Stimulated activated CD4-positive, alpha-beta T cell treated with anti-CD3 and anti-CD28 coated beads, Interleukin-1b, Interleukin-23, amount 100 ng/mL, for 1 hour (primary cell): ENCODE data around the gene BMPR1B.

Experiments
- DNase-seq, 2 donors: peaks; one replicate each; pipeline ENCODE4 v3.0.0-alpha.2; 2020; ENCODE audit warnings: low read depth in 2 of 2

Gene BMPR1B

GRCh38 chr4:94960708-94961107 lies 203.0 kb downstream of the BMPR1B start:
- DNase-seq, result no peak

GRCh38 chr4:94961420-94961819 lies 203.7 kb downstream of the BMPR1B start:
- no peak for DNase-seq

GRCh38 chr4:94962484-94962883 lies 204.7 kb downstream of the BMPR1B start:
- DNase-seq, result no peak

DNA sequence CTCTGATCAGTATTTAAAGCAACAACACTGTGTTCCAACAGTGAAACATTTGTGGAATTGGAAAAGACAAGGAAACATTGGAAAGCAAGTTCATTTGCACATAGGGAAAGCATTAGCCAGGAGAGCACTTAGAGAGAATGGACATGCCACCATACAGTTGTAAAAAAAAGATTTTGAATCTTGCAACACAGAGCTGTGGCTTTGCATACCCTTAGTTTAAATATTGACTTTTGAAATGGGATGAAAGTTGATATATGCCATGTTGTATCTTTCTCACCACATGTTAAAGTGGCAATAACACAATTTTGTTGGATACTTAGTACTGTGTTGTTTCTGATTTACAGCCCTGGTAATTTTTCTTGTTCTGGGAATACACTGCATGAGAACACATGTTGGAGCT lies 208.1 kb downstream of the BMPR1B start:
- no peak for DNase-seq

DNA sequence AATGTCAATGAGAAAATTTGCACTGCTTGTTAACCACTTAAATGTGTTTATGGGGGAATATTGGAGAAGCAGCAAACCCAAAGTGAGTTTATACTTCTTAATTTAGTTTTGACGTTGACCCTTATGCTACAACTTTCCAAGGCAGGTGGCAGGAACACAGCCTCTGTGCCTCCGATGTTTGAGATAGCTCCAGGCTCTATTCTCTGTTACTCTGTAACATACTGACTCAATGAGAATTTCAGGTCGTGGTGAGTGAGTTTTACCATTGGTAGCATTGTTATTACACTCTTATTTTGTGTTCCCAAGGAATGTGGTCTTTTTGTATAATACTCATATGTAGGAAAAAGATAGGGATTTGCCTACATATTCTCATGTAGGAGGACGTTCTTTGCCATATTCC lies 210.7 kb downstream of the BMPR1B start:
- no peak for DNase-seq

DNA sequence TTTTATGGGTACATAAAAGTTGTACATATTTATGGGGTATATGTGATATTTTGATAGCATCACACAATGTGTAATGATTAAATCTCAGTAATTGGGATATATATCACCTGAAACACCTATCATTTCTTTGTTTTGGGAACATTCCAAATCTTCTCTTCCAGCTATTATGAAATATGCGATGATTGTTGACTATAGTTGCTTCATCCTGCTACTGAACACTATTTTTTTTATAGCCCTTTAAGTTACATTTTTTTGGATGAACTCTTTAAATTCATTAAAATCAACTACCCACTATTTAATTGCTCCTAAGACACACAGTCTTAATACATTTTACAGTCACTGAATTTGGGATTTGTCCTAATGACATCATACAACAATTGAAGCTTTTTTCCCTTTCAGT lies 212.9 kb downstream of the BMPR1B start:
- no peak for DNase-seq

DNA sequence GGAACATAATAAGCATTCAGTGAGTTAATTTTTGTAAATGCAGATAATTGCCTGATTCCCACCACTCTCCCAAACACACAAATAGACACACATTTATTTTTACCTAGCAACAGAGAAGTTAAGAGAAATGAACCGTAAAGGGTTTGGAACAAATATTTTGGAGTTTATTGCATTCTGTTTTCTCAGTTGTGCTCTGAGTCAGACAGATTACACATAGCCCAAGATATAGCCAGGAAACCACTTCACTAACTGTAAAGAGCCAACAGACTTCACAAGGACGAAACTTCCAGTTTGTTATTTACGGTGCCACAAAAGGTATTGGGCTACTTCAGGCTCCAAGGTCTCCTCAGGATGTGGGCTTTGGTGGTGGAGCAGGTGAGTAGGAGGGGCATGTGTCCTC lies 217.0 kb downstream of the BMPR1B start:
- DNase-seq, result no peak

GRCh38 chr4:94976371-94977011 lies 218.7 kb downstream of the BMPR1B start:
- no peak for DNase-seq

DNA sequence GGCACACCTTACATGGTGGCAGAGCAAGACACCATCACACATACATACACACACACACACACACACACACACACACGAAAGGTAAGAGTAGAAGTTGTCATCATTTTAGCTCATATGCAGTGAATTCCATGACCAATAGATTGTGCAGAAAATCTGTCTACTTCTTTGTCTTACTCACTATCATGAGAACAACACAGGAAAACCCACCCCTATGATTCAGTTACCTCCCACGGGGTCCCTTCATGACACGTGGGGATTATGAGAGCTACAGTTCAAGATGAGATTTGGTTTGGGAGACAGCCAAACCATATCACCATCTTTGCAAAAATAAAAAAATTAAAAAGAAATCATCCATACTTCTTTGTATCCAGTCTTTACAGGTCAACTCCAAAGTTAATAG lies 221.1 kb downstream of the BMPR1B start:
- no peak for DNase-seq

DNA sequence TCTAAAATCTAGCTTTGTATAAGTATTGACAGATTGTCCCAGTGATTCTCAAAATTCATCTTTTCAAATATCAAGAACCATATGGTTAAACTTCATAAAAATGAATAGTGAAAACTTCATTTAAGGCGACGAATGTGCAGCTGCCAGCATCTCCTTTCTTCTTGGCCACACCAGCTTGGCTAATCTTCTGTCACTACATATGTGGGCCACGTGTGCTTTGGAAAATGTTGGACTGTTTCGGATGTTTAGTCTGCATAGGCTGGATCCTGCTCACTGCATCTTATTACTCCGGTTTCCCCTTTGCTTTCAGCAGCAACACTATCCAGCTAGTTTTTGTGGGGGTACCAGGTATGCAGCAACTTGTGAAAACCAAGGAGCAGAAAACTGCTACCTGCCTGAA lies 221.9 kb downstream of the BMPR1B start:
- DNase-seq, result no peak

- DNase-seq, result no peak
Measured at GRCh38 chr4:94995684-94996394, 238.1 kb downstream of the BMPR1B start.

DNA sequence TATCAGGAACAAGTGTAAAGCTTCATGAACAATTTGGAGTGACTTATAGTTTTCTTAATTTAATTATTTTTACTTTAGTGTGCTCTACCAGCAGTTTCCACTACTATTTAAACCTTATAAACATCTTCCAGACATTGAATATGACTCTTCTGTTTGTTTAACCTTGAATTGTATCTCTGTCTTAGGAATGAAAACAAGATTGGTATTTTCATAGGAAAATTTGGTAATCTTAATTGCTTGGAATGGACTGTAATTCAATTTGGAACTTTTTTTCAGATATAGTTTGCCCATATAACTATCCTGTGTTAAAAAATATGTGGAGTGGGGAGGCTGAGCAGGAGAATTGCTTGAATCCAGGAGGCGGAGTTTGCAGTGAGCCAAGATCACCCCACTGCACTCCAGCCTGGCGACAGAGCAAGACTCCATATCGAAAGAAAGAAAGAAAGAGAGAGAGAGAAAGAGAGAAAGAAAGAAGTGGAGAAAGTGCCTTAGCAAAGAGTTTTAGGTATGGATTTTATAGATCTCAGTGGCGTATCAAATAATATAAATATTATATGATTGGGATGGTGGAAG lies 242.4 kb downstream of the BMPR1B start:
- DNase-seq, result no peak

DNA sequence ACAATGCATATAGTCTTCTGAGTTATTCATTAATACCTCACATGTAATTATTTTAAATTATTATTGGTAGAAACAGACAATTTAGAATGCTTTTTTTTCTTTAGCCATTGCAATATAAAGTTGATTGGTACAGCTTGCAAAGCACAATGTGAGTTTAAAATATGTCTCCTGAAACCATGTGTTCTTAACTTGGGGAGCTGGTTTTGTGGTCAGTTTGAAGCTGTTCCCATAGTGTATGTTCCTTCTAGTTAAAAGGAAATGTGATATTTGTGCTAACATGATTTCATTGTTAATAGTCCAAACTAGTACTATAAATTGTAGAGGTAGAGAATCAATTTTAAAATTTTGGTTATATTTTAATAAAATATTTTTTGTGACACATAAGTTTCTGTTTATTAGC lies 247.2 kb downstream of the BMPR1B start:
- DNase-seq, result no peak

DNA sequence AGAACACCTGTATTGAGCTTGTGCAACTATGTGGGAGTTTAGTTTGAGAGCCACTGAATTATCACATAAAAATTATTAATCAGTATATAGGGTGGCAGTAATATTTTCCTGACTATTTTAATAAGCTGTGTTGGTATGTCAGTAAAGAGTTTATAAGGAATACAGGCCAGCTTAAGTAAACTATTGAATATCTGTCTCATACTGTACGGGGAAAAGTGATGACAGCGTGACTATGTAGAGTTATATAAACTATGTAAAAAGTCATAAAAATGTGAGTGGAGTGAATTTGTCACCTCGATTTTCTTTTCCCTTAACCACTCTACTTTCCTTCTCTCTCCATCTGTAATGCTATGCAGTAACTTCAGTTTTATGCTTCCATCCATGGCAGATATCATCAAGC lies 250.2 kb downstream of the BMPR1B start:
- DNase-seq, result no peak

GRCh38 chr4:95013236-95013635 lies 255.5 kb downstream of the BMPR1B start:
- DNase-seq, result no peak

- no peak for DNase-seq
Measured at GRCh38 chr4:95014068-95014467, 256.3 kb downstream of the BMPR1B start.

DNA sequence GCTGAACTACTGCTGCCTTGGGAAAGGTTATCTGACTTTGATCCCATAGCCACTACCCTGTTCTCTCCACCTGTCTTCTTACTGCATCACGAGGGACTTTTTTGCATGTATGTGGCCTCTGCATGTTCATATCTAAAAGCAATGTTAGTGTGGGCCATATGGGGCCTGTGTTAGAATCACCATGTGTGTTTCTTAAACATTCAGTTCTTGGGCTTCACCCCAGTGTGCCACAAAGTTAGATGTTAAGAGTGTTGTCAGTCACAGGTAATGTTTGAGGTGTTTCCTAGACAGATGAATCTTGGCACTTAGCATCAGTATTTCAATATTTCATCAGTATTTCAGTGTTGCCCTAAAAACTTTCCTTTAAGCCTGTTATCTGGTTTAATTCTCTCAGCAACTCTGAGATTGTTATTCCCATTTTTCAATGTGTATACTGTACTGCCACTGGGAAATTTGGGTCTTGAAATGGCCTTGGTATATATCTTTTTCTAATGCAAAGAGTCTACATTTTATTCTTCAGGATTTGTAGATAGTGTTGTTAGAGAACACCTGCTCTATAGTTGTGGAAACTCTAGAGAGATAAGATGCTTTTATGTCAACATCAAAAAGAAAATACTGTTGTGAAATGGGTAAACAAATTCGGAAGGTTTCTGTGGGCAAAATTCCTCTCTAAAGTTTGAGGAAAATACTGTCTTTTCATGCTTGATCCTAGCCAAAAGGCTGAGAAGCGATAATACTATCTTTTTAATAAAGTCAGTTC lies 259.7 kb downstream of the BMPR1B start:
- no peak for DNase-seq

DNA sequence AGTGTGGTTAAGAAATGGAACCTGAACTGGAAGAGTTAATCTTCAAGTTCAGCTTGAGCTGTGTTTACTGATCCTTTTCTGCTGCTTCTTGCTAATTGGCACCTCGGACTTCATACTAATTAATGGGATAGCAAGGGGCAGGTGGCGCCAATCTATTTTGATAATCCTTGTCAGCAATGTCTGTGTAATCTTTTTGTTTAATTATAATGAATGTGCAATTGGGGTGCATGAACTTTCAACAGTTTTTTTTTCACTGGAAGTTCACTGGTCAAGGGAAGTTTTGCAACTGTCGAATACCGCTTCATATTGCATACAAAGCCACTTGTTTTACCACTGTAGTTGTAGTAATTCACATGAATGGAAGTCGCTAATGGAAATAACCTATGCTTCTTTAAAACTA lies 261.0 kb downstream of the BMPR1B start:
- DNase-seq, result no peak

DNA sequence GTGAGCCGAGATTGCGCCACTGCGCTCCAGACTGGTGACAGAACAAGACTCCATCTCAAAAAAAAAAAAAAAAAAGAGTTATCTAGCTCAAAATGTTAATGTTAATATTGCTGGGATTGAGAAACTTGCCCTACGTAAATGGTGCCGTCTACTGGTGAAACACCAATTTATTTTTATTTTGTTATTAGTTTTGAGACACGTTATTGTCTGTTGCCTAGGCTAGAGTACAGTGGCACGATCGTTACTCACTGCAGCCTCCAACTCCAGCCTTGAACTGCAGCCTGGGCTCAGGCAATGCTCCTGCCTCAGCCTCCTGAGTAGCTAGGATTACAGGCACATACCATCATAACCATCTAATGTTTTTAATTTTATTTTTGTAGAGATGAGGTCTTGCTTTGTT lies 262.8 kb downstream of the BMPR1B start:
- no peak for DNase-seq

DNA sequence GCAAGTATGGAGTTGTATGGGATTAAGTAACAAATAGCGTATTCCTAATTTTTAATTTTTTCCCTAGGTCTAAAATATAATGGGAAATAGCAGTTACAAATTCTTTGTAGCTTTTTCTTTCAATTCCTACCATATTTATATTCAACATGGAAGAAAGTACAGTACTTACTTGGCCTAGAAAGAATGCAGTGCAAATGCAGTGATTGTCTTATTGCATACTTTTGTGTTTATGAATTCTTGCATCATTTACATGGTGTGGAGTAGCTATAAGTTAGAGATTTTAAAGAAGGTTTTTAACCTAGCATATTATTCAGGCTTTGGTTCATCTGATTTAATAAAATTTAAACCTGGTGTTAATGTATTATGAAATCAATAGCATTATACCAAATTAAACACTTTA lies 263.3 kb downstream of the BMPR1B start:
- no peak for DNase-seq

DNA sequence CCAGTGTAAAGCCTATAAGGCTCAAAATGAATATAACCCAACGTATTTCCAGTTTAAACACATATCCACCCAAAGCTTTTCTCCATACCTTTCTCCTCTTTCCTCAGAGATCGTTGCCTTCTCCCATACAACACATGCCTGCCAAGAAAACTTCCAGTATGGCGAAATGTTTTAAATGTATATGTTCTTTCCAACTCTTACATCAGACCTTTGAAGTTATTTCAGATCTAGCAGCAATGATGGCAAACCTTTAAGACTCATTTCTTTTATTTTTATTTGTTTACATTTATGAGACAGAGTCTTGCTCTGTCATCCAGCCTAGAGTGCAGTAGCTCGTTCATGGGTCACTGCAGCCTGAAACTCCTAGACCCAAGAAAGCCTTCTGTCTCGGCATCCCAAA lies 265.4 kb downstream of the BMPR1B start:
- no peak for DNase-seq

- no peak for DNase-seq
Measured at GRCh38 chr4:95027905-95028618, 270.3 kb downstream of the BMPR1B start.
